LNCaP clone FGC (cell line): ENCODE data around the gene CLN6.
A peak's percentile ranks its signal among the peaks of the same experiment; 100 is the strongest.
"Not testable (repeated sequence)": the region's sequence is repeated elsewhere in the genome, so short reads cannot be mapped to it uniquely, and the experiment has no call there.

ENCODE experiments used
- DNase-seq: peaks from one replicate; pipeline ENCODE4 v3.0.0-alpha.2; 2011; ENCODE audit warnings: low read depth
- H3K4me3 ChIP-seq: 2 replicates; pipeline ENCODE4 v1.5.1; 2011; ENCODE audit warnings: mild to moderate bottlenecking, low read depth, low read length, control low read depth
- TF ChIP-seq, protein P1 (sequence below): IDR thresholded peaks from 2 replicates; pipeline ENCODE4 v1.5.1; 2012; ENCODE audit warnings: mild to moderate bottlenecking; ENCODE audit not compliant: control insufficient read depth, insufficient read depth; ENCODE audit errors: extremely low read depth

The CLN6 gene

GRCh38 chr15:68204776-68205557 lies 24.6 kb downstream of the CLN6 start, which contains the start of gene CALML4:
Gene CALML4 (minus strand): TSS chr15:68205332. CDS start chr15:68205247, 85 bp downstream.
- TF ChIP-seq, protein P1, sequence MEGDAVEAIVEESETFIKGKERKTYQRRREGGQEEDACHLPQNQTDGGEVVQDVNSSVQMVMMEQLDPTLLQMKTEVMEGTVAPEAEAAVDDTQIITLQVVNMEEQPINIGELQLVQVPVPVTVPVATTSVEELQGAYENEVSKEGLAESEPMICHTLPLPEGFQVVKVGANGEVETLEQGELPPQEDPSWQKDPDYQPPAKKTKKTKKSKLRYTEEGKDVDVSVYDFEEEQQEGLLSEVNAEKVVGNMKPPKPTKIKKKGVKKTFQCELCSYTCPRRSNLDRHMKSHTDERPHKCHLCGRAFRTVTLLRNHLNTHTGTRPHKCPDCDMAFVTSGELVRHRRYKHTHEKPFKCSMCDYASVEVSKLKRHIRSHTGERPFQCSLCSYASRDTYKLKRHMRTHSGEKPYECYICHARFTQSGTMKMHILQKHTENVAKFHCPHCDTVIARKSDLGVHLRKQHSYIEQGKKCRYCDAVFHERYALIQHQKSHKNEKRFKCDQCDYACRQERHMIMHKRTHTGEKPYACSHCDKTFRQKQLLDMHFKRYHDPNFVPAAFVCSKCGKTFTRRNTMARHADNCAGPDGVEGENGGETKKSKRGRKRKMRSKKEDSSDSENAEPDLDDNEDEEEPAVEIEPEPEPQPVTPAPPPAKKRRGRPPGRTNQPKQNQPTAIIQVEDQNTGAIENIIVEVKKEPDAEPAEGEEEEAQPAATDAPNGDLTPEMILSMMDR: no peak
- peak within 1 kb of the TSS; percentile 58 for H3K4me3 ChIP-seq
- DNase-seq: peak; percentile 90

- TF ChIP-seq, protein P1: no peak
- H3K4me3 ChIP-seq: peak overlapping the region; percentile 58
- no peak for DNase-seq
These were observed 25.2 kb downstream of the CLN6 start for GRCh38 chr15:68204361-68204760.

DNA sequence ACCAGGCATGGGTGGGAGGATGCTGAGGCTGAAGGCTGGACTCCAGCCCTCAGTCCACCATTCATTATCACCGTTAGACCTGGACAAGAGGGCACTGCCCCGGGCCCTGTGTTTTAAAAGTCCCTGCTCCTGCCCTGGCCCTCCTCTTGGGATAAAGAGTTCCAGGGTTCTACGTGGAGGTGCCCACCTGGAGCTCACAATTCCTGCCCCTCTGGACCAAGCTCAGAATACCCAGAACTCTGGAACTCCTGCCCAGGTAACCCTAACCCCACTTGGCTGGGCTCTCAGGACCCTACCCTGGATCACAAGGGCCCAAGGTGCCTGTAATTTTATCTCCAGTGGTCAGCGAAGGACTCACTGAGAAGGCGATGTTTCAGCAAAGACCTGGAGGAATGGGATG lies 25.6 kb downstream of the CLN6 start:
- no peak overlapping the region; the same call in 1 of the 2 replicates for H3K4me3 ChIP-seq
- no peak for DNase-seq

DNA sequence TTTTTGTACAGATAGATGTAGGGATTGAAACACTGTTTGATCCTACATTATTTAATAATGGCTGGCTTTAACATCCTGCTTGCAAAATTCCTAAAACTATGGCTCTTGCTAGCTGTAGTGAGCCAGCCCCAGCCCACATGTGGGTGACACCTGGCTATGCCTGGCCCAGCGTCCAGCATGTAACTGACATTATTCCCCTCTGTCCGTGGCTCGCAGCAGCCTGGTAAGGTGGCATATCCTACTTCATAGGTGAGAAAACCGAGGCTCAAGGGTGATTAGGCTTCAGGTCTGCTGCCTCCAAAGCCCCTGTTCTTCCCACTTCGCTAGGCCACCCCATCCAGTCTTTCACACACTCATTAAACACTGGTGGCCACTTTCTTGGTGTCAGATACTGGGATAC lies 26.0 kb downstream of the CLN6 start:
- H3K4me3 ChIP-seq: no peak overlapping the region
- no peak for DNase-seq
- TF ChIP-seq, protein P1: no peak

More for the DNA sequence above, 25.6 kb downstream of the CLN6 start:
- TF ChIP-seq, protein P1: no peak

DNA sequence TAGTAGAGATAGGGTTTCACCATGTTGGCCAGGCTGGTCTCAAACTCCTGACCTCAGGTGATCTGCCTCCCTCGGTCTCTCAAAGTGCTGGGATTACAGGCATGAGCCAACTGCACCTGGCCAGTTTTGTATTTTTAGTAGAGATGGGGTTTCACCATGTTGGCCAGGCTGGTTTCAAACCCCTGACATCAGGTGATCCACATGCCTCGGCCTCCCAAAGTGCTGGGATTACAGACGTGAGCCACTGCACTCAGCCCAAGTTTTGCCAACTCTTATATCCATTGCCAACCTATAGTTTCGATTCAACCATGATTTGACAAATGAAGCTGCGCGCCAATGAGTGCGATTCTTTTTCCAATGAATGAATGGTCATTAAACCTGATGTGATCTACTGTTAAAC lies 26.5 kb downstream of the CLN6 start:
- H3K4me3 ChIP-seq, DNase-seq: not testable (repeated sequence)

GRCh38 chr15:68201879-68202261 lies 27.7 kb downstream of the CLN6 start:
- DNase-seq: no peak
- H3K4me3 ChIP-seq: no peak overlapping the region
- TF ChIP-seq, protein P1: no peak

GRCh38 chr15:68201153-68201878 lies 28.2 kb downstream of the CLN6 start:
- DNase-seq: no peak
- H3K4me3 ChIP-seq: no peak overlapping the region
- TF ChIP-seq, protein P1: no peak
